WI38 (cell line): ENCODE measurements around the gene DUSP23.

Experiments
- H3K4me3 ChIP-seq: 2 replicates; pipeline ENCODE4 v1.5.1; 2011; ENCODE audit warnings: low read depth, mild to moderate bottlenecking, control low read depth, low read length
- TF ChIP-seq, protein P1 (sequence below): IDR thresholded peaks from 2 replicates; pipeline ENCODE4 v1.5.1; 2012; ENCODE audit warnings: low read depth, mild to moderate bottlenecking, control low read depth, low read length

DUSP23 gene

DNA sequence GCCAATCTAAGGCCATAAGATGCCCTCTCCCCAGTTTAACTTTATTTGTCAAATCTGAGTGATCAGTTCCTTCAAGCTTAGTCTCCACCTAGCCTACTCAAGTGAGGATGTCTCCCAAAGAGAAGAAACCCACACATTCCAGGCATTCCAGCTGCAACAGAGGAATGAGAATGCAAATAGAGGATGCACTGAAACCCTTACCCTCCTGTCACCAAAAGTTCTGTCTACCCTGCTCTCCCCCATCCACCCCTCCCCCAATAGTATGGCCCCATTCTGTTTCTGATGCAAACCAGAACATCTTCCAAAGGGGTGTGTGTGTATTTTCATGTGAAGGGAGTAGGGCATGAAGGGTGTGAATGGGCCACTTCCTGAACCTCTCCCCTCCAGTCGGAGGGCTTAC, 3.0 kb downstream of the DUSP23 start:
- TF ChIP-seq, protein P1, sequence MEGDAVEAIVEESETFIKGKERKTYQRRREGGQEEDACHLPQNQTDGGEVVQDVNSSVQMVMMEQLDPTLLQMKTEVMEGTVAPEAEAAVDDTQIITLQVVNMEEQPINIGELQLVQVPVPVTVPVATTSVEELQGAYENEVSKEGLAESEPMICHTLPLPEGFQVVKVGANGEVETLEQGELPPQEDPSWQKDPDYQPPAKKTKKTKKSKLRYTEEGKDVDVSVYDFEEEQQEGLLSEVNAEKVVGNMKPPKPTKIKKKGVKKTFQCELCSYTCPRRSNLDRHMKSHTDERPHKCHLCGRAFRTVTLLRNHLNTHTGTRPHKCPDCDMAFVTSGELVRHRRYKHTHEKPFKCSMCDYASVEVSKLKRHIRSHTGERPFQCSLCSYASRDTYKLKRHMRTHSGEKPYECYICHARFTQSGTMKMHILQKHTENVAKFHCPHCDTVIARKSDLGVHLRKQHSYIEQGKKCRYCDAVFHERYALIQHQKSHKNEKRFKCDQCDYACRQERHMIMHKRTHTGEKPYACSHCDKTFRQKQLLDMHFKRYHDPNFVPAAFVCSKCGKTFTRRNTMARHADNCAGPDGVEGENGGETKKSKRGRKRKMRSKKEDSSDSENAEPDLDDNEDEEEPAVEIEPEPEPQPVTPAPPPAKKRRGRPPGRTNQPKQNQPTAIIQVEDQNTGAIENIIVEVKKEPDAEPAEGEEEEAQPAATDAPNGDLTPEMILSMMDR: no peak
- no peak overlapping the region for H3K4me3 ChIP-seq

DNA sequence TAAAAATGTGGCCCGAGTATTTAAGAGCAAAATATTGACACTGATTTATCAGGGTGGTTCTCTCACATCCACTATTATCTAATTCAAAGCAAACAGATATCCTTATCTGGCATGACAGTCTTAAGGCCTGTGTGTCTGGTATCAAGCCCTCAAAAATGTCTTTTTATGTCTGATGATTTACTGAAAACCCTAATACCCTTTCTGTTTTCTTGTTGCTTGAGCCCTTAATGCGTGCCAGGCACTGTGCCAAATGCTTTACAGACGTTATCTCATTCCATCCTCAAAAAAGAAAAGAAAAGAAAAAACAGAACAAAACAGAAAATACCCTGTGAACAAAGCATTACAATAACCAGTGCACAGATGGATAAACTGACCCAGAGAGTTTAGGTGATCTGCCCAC, 5.7 kb downstream of the DUSP23 start:
- H3K4me3 ChIP-seq: no peak overlapping the region
- TF ChIP-seq, protein P1: no peak

DNA sequence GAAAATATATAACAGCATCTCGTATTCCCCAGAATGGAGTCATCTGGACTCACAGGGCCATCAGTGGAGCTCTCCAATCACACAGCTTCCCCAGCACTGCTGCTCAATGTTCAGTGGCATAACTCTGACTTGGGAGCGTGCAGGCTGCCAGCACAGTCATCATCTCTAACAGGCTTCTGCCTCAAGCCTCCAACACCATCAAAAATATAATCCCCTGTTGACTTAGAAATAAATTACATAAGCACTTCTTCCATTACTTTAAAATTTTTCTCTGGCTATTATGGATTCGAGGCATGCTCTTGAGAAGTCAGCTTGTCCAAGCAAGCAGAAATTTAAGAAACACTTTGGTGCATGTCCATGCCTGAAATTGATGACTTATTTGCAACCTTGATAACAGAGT, 6.2 kb downstream of the DUSP23 start:
- TF ChIP-seq, protein P1: no peak
- H3K4me3 ChIP-seq: no peak overlapping the region

DNA sequence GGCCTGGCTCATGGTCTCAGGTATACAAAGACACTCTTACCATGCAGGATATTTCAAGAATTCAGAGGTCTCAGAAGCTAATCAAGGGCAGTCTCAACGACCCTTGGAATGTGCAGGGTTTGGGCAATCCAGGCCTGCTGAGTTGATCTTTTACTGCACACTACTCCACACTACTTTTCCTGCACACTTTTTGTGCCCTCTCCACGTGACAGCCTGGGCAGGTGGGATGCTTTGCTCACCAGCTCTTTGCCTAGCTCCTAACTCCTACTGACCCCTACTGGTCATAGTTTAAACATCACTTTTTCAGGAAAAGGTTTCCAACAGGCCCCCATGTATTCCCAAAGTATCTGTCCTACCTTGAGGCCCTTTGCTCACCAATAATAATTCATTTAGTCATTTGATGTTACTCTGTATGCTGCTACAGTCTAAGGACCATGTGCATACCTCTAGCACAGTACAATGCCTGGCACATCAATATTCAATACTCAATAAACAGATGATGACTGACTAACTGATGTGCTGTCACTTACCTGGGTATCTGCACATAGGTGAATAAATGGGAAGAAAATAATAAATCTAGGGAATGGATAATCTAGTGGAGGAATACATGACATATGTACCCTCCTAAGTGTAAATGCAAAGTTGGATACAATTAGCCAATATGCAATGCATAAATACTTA, 9.6 kb downstream of the DUSP23 start:
- H3K4me3 ChIP-seq: no peak overlapping the region
- TF ChIP-seq, protein P1: peak; percentile 56

DNA sequence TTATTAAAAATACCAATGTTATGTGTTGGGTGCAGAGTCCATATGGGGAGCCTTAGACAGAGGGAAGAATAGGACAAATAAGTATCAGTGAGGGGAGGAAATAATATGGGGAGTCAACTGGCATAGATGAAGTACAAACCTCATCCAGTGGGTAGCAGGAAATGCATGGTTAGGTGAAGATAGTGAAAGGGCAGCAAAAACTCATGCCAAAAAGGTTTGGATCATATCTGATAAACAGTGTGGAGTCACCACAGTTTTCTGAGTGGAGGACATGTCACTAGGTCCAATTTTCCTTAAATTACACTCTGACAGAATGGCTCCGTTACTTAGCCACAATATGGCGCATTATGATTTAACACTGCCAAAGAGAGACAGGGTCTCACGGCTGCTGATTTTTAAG, 10.3 kb downstream of the DUSP23 start:
- H3K4me3 ChIP-seq: no peak overlapping the region
- TF ChIP-seq, protein P1: no peak

DNA sequence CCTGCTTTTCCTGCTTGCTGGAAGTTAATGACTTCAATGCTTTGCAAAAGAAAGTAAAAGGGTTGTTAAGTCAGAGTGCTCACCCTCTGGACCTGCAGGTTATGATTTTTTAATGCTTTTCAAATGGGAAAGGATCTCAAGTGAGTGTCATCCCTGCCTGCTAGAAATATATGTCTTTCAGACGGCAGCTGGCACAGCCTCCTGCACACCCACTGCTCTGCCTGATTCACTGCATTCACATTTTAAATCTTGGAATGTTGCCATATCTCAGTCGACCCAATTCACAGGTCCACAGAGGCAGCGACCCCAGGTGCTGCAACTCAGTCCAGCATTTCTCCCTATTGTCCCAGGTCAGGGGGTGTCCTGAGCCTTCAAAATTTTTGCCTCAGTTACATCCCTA, 10.7 kb downstream of the DUSP23 start:
- TF ChIP-seq, protein P1: no peak
- H3K4me3 ChIP-seq: no peak overlapping the region

DNA sequence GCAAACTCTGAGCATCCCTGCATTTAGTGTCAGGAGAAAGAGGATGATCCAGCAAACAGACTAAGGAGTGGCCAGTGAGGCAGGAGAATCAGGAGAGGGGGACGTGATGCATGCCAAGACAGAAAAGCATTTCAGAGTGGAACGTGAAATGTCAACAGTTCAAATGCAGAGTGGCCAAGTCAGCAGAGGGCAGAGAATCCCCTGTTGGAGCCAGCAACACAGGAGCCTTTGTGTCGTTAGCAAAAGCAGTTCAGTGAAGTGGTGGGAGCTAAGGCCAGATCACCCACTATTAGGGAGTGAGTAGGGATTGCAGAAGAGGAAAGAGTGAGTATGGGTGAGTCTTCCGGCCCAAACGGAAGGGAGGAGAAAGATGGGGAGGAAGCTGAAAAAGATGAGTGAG, 14.8 kb downstream of the DUSP23 start:
- TF ChIP-seq, protein P1: no peak
- H3K4me3 ChIP-seq: no peak overlapping the region
